Stomach (tissue), 9 donors: ENCODE data around the gene CRAMP1. TPM values are rescaled to one million over a fixed set of nuclear protein-coding genes. Genes with fewer than 3 reads are reported as not detected.
"Not testable (repeated sequence)": the region's sequence is repeated elsewhere in the genome, so short reads cannot be mapped to it uniquely, and the experiment has no call there.

Experiments
- DNase-seq, 2 donors: peaks; one replicate each; pipeline versions ENCODE4 v3.0.0 to v3.0.0-alpha.2; 2013 to 2019
- H3K27ac ChIP-seq, 5 donors: fragments of 200-600 bp in 4 of 5; sonication (generic) in 4 of 5; one replicate each; pipeline ENCODE4 v1.5.1; 2013 to 2019; ENCODE audit warnings: mild to moderate bottlenecking in 1 of 5, moderate library complexity in 1 of 5
- H3K27me3 ChIP-seq, 3 donors: fragments of 200-600 bp; sonication (generic); one replicate each; pipeline ENCODE4 v1.5.1; 2017 to 2019; ENCODE audit warnings: mixed run types in 1 of 3
- H3K36me3 ChIP-seq, 4 donors: fragments of 200-600 bp; sonication (generic); 1 replicate in 3 of 4; 2 replicates in 1 of 4; pipeline ENCODE4 v1.5.1; 2016 to 2019
- H3K4me1 ChIP-seq, 4 donors: fragments of 200-600 bp; sonication (generic); one replicate each; pipeline ENCODE4 v1.5.1; 2016 to 2019
- H3K4me3 ChIP-seq, 4 donors: fragments of 200-600 bp; sonication (generic) in 3 of 4; one replicate each; pipeline ENCODE4 v1.5.1; 2016 to 2019; ENCODE audit warnings: mild to moderate bottlenecking in 1 of 4
- H3K9me3 ChIP-seq, 4 donors: fragments of 200-600 bp; sonication (generic); one replicate each; pipeline ENCODE4 v1.5.1; 2016 to 2019
- CTCF ChIP-seq, 7 experiments: fragments of 450-650 bp in 4 of 7; fragments of 200-600 bp in 3 of 7; sonication (generic) in 3 of 7; IDR thresholded peaks; one replicate each; pipeline ENCODE4 v1.5.1; 2016 to 2019; ENCODE audit warnings: antibody characterized with exemption in 7 of 7, control low read depth in 2 of 7, mild to moderate bottlenecking in 1 of 7
- EP300 ChIP-seq: sonication (generic); formaldehyde crosslinking; IDR thresholded peaks from one replicate; pipeline ENCODE4 v1.6.1; 2017; ENCODE audit warnings: antibody characterized with exemption
- POLR2A ChIP-seq, 4 donors: fragments of 450-650 bp; IDR thresholded peaks; one replicate each; pipeline ENCODE4 v1.6.1; 2016; ENCODE audit warnings: antibody characterized with exemption in 4 of 4, control low read depth in 2 of 4, mild to moderate bottlenecking in 1 of 4, moderate library complexity in 1 of 4
- POLR2AphosphoS5 ChIP-seq, 3 donors: sonication (generic); formaldehyde crosslinking; IDR thresholded peaks; one replicate each; pipeline ENCODE4 v1.6.1; 2016; ENCODE audit warnings: antibody characterized with exemption in 3 of 3
- WGBS, 5 donors: extraction: QIAGEN DNeasy Blood & Tissue Kit in 3 of 5; methylation state at CpG; one replicate each; pipeline versions ENCODE4 v1.1.5 to v1.1.7; 2013 to 2018; 5-methylcytosine and 5-hydroxymethylcytosine counted together
- intact Hi-C: fragments of 100-400 bp; cut with DNase I; formaldehyde crosslinking; loops from one replicate; pipeline ENCODE4 v1.15.1; 2023; ENCODE audit warnings: low total_unique reads
- polyA plus RNA-seq, 3 donors: library from polyadenylated mRNA; stranded (reverse); fragments of 200-250 nt; gene quantifications; one replicate each; pipeline ENCODE4 v1.2.3, GENCODE V29; 2013
- total RNA-seq, 5 donors: library from RNA; depleted of rRNA; stranded (reverse); fragments of >200 nt; gene quantifications; one replicate each; pipeline versions ENCODE4 v1.1.0 to v1.2.3, GENCODE V29; 2014 to 2016
- donor health status: healthy with polysubstance abuse.
- donor health status: Bipolar disorder and iron deficiency.
- donor health status: healthy.

Gene CRAMP1
- total and polyA plus RNA-seq, 8 donors, result 3.4 to 28.1 (median 11.9) TPM

- no peak overlapping the region for H3K27ac ChIP-seq
- peaks cover 0 to 18% (median 3%) of the 10 kb centered on the region in 4 donors for H3K36me3 ChIP-seq
- H3K4me1 ChIP-seq, result peaks cover 3 to 47% (median 21%) of the 10 kb centered on the region in 4 donors
- no peak for DNase-seq
- H3K9me3 ChIP-seq, result no peaks in the 10 kb centered on the region
- WGBS, 5 donors, result 89 to 96% (median 91%) methylated on average over 12 of the region's 12 CpGs
- TF ChIP-seq EP300 (no peak), POLR2AphosphoS5 (IDR thresholded peaks at IDR 0.05) (no peak), CTCF (IDR thresholded peaks at IDR 0.05) (no peak), POLR2A (IDR thresholded peaks at IDR 0.05) (no peak)
- H3K27me3 ChIP-seq, result no peaks in the 10 kb centered on the region
- intact Hi-C loops, result no loop called here
- H3K4me3 ChIP-seq, result no peak overlapping the region
Observed at GRCh38 chr16:1715220-1715619, 103.1 kb downstream of the CRAMP1 start.

GRCh38 chr16:1718236-1718635 is 106.1 kb downstream of the CRAMP1 start:
- H3K27me3 ChIP-seq, H3K9me3 ChIP-seq, DNase-seq, H3K27ac ChIP-seq, intact Hi-C loops, H3K4me3 ChIP-seq, H3K36me3 ChIP-seq: not testable (repeated sequence)
- peaks cover 22 to 46% (median 35%) of the 10 kb centered on the region in 4 donors for H3K4me1 ChIP-seq
- 78 to 88% (median 86%) methylated on average over 10 of the region's 10 CpGs for WGBS, 5 donors

- peak in 1 of 2 donors; percentile 55 for DNase-seq
- intact Hi-C loops, H3K36me3 ChIP-seq, H3K9me3 ChIP-seq, H3K4me3 ChIP-seq, H3K27me3 ChIP-seq: not testable (repeated sequence)
- WGBS, 5 donors, result 77 to 85% (median 79%) methylated on average over 12 of the region's 12 CpGs
- H3K4me1 ChIP-seq, result peaks cover 27 to 54% (median 37%) of the 10 kb centered on the region in 4 donors
- H3K27ac ChIP-seq, result peak overlapping the region in 2 of 5 donors; percentile 20 to 27
Observed at GRCh38 chr16:1719559-1720229, 107.5 kb downstream of the CRAMP1 start.

- Histone ChIP-seq H3K4me1 (peaks cover 27 to 54% (median 37%) of the 10 kb centered on the region in 4 donors), H3K9me3 (no peaks in the 10 kb centered on the region), H3K36me3 (peaks cover 7 to 23% (median 22%) of the 10 kb centered on the region in 4 donors), H3K27me3 (no peaks in the 10 kb centered on the region), H3K4me3 (no peak overlapping the region), H3K27ac (peak overlapping the region in 4 of 5 donors; percentile 44 to 86 (median 77))
- intact Hi-C loops, result no loop called here
- WGBS, 5 donors, result 91 to 94% (median 94%) methylated on average over 9 of the region's 9 CpGs
- no peak for DNase-seq
- TF ChIP-seq POLR2A (IDR thresholded peaks at IDR 0.05) (no peak), EP300 (no peak), CTCF (IDR thresholded peaks at IDR 0.05) (no peak), POLR2AphosphoS5 (IDR thresholded peaks at IDR 0.05) (no peak)
Observed at GRCh38 chr16:1721372-1721771, 109.2 kb downstream of the CRAMP1 start.

- Histone ChIP-seq H3K4me3 (no peak overlapping the region), H3K9me3 (no peaks in the 10 kb centered on the region), H3K4me1 (peaks cover 27 to 54% (median 37%) of the 10 kb centered on the region in 4 donors), H3K27ac (peak overlapping the region in 4 of 5 donors; percentile 67 to 86 (median 77)), H3K27me3 (no peaks in the 10 kb centered on the region), H3K36me3 (peaks cover 23 to 46% (median 45%) of the 10 kb centered on the region in 4 donors)
- DNase-seq, result peak; percentile 47 to 66
- no peak for TF ChIP-seq EP300
- TF ChIP-seq POLR2A (IDR thresholded peaks at IDR 0.05), result no peak
- peak in 5 of 7 experiments; percentile 56 to 86 (median 80) for TF ChIP-seq CTCF (IDR thresholded peaks at IDR 0.05)
- no peak for TF ChIP-seq POLR2AphosphoS5 (IDR thresholded peaks at IDR 0.05)
- 43 to 50% (median 44%) methylated on average over 6 of the region's 6 CpGs for whole genome bisulfite sequencing, 5 donors
- intact Hi-C loops, result no loop called here
Observed at GRCh38 chr16:1723450-1724147, 111.4 kb downstream of the CRAMP1 start.
